HepG2 (cell line): ENCODE results near the gene CREBZF. TPM values are rescaled to one million over a fixed set of nuclear protein-coding genes. Genes with fewer than 3 reads are reported as not detected.

Experiments used
- ATF2 ChIP-seq: sonication (generic); formaldehyde crosslinking; IDR thresholded peaks from 2 replicates; pipeline ENCODE4 v1.4.0; 2020; ENCODE audit warnings: missing genetic modification reagents
- FOXC1 ChIP-seq: sonication (generic); formaldehyde crosslinking; IDR thresholded peaks from 2 replicates; pipeline ENCODE4 v1.8.0; 2022; ENCODE audit warnings: mild to moderate bottlenecking, missing genetic modification reagents, borderline replicate concordance
- GFI1 ChIP-seq: sonication (generic); formaldehyde crosslinking; IDR thresholded peaks from 2 replicates; pipeline ENCODE4 v1.5.0; 2020; ENCODE audit warnings: missing genetic modification reagents, mild to moderate bottlenecking, borderline replicate concordance
- HIC2 ChIP-seq: sonication (generic); formaldehyde crosslinking; IDR thresholded peaks from 2 replicates; pipeline ENCODE4 v1.9.0; 2022; ENCODE audit warnings: low read depth, missing genetic modification reagents
- JARID2 ChIP-seq: sonication (generic); formaldehyde crosslinking; IDR thresholded peaks from 2 replicates; pipeline ENCODE4 v1.8.1; 2023; ENCODE audit warnings: missing genetic modification reagents, inconsistent platforms; ENCODE audit not compliant: insufficient replicate concordance
- MNT ChIP-seq: fragments of 450-650 bp; IDR thresholded peaks from 2 replicates; pipeline ENCODE4 v1.6.1; 2016
- SIX4 ChIP-seq: sonication (generic); formaldehyde crosslinking; IDR thresholded peaks from 2 replicates; pipeline ENCODE4 v1.4.0; 2020; ENCODE audit warnings: missing genetic modification reagents
- SNAPC4 ChIP-seq: sonication (generic); formaldehyde crosslinking; IDR thresholded peaks from 2 replicates; pipeline ENCODE4 v1.4.0; 2020; ENCODE audit warnings: mild to moderate bottlenecking, missing genetic modification reagents
- SP5 ChIP-seq: IDR thresholded peaks from 2 replicates; pipeline ENCODE4 v1.6.1; 2016; ENCODE audit warnings: low read depth, borderline replicate concordance
- THRA ChIP-seq: sonication (generic); formaldehyde crosslinking; IDR thresholded peaks from 2 replicates; pipeline ENCODE4 v1.4.0; 2020; ENCODE audit warnings: missing genetic modification reagents, borderline replicate concordance
- ZGPAT ChIP-seq: IDR thresholded peaks from 2 replicates; pipeline ENCODE4 v1.6.1; 2016; ENCODE audit warnings: mild to moderate bottlenecking
- ZKSCAN1 ChIP-seq: fragments of 150-350 bp; IDR thresholded peaks from 2 replicates; pipeline ENCODE4 v1.6.1; 2014; ENCODE audit warnings: low read length
- ZNF446 ChIP-seq: sonication (generic); formaldehyde crosslinking; IDR thresholded peaks from 2 replicates; pipeline ENCODE4 v1.5.0; 2020; ENCODE audit warnings: mild to moderate bottlenecking, missing genetic modification reagents
- ZNF501 ChIP-seq: sonication (generic); formaldehyde crosslinking; IDR thresholded peaks from 2 replicates; pipeline ENCODE4 v1.5.1; 2020; ENCODE audit warnings: mild to moderate bottlenecking, moderate library complexity, missing genetic modification reagents
- ZNF792 ChIP-seq: IDR thresholded peaks from 2 replicates; pipeline ENCODE4 v1.6.1; 2016
- ZSCAN29 ChIP-seq: sonication (generic); formaldehyde crosslinking; conservative IDR thresholded peaks from 2 replicates; pipeline ENCODE4 v1.4.0; 2020; ENCODE audit warnings: mild to moderate bottlenecking, missing genetic modification reagents
- polyA plus RNA-seq, 8 experiments: library from polyadenylated mRNA; depleted of rRNA in 3 of 8; stranded (reverse) in 7 of 8; unstranded in 1 of 8; fragments of >200 nt; fragmentation: Illumina TruSeq in 4 of 8; extraction: Trizol in 4 of 8; gene quantifications; 2 replicates each; pipeline versions ENCODE4 v1.2.1 to v1.2.3, GENCODE V29; 2011 to 2016; ENCODE audit warnings: low read depth in 4 of 8, missing spikeins in 1 of 8, mixed read lengths in 1 of 8; ENCODE audit not compliant: insufficient read depth in 1 of 8
- total RNA-seq, 5 experiments: library from RNA; depleted of rRNA; stranded (reverse); fragments of >200 nt; fragmentation: Illumina TruSeq; extraction: Trizol; gene quantifications; 2 replicates each; pipeline ENCODE4 v1.2.3, GENCODE V29; 2016; ENCODE audit warnings: low read depth in 1 of 5

Gene CREBZF
- total and polyA plus RNA-seq, 2 of the 13 experiments (the other 11 are each of a cell fraction or from before 2014, with no cell fraction given): 30.6 to 43.1 TPM

- TF ChIP-seq FOXC1 (CRISPR knock-in tag) (no peak; the same call in 1 of the 2 replicates), ATF2 (CRISPR knock-in tag) (no peak), ZNF446 (CRISPR knock-in tag) (peak; percentile 7; the same call in 1 of the 2 replicates), GFI1 (CRISPR knock-in tag) (no peak; the same call in 1 of the 2 replicates), ZGPAT (CRISPR knock-in tag) (no peak), JARID2 (CRISPR knock-in tag) (no peak), SIX4 (no peak), ZNF792 (CRISPR knock-in tag) (no peak), SNAPC4 (CRISPR knock-in tag) (no peak), ZNF501 (CRISPR knock-in tag) (no peak), MNT (no peak), ZKSCAN1 (no peak), ZSCAN29 (no peak), SP5 (CRISPR knock-in tag) (peak; percentile 55; the same call in 1 of the 2 replicates), THRA (CRISPR knock-in tag) (no peak), HIC2 (CRISPR knock-in tag) (no peak)
Observed at GRCh38 chr11:85663753-85664614, 945 bp downstream of the CREBZF start (continued).
